Spleen (tissue), 11 donors: Measurements from ENCODE around the gene SMOC1. TPM values are rescaled to one million over a fixed set of nuclear protein-coding genes. Genes with fewer than 3 reads are reported as not detected.

Source experiments
- DNase-seq: peaks from one replicate; pipeline ENCODE4 v3.0.0-alpha.2; 2020
- H3K27ac ChIP-seq, 8 donors: fragments of 200-600 bp; sonication (generic) in 7 of 8; 1 replicate in 4 of 8; 2 replicates in 4 of 8; pipeline versions ENCODE4 v1.5.0 to v1.8.0; 2016 to 2021; ENCODE audit warnings: inconsistent platforms in 4 of 8, mild to moderate bottlenecking in 4 of 8, moderate library complexity in 1 of 8
- H3K27me3 ChIP-seq, 7 donors: fragments of 200-600 bp; sonication (generic) in 6 of 7; replicated peaks in 1 of 7; 1 replicate in 4 of 7; 2 replicates in 3 of 7; pipeline versions ENCODE4 v1.5.0 to v1.8.0; 2016 to 2021; ENCODE audit warnings: inconsistent platforms in 3 of 7, mild to moderate bottlenecking in 1 of 7
- H3K36me3 ChIP-seq, 6 donors: fragments of 200-600 bp; sonication (generic) in 5 of 6; 1 replicate in 4 of 6; 2 replicates in 2 of 6; pipeline versions ENCODE4 v1.5.0 to v1.8.0; 2016 to 2021; ENCODE audit warnings: inconsistent platforms in 2 of 6
- H3K4me1 ChIP-seq, 6 donors: fragments of 200-600 bp; sonication (generic) in 5 of 6; 1 replicate in 3 of 6; 2 replicates in 3 of 6; pipeline versions ENCODE4 v1.5.0 to v1.8.0; 2016 to 2021; ENCODE audit warnings: inconsistent platforms in 3 of 6
- H3K4me3 ChIP-seq, 8 donors: fragments of 200-600 bp; sonication (generic) in 7 of 8; 1 replicate in 4 of 8; 2 replicates in 4 of 8; pipeline versions ENCODE4 v1.5.0 to v1.8.0; 2016 to 2021; ENCODE audit warnings: inconsistent platforms in 4 of 8, mild to moderate bottlenecking in 4 of 8, moderate library complexity in 2 of 8
- H3K9me3 ChIP-seq, 8 donors: fragments of 200-600 bp; sonication (generic) in 7 of 8; 1 replicate in 4 of 8; 2 replicates in 4 of 8; pipeline versions ENCODE4 v1.5.0 to v1.8.0; 2016 to 2021; ENCODE audit warnings: inconsistent platforms in 4 of 8
- CTCF ChIP-seq, 11 experiments: fragments of 200-600 bp in 7 of 11; fragments of 450-650 bp in 4 of 11; sonication (generic) in 4 of 11; IDR thresholded peaks in 8 of 11; conservative IDR thresholded peaks in 3 of 11; 1 replicate in 7 of 11; 2 replicates in 4 of 11; pipeline versions ENCODE4 v1.4.0 to v1.8.0; 2016 to 2021; ENCODE audit warnings: antibody characterized with exemption in 11 of 11, inconsistent platforms in 4 of 11, mild to moderate bottlenecking in 1 of 11
- POLR2A ChIP-seq, 3 donors: fragments of 450-650 bp; IDR thresholded peaks; one replicate each; pipeline ENCODE4 v1.5.1; 2017; ENCODE audit warnings: antibody characterized with exemption in 3 of 3, mild to moderate bottlenecking in 1 of 3
- POLR2AphosphoS5 ChIP-seq, 3 donors: sonication (generic); formaldehyde crosslinking; IDR thresholded peaks; one replicate each; pipeline ENCODE4 v1.5.1; 2017; ENCODE audit warnings: antibody characterized with exemption in 3 of 3
- WGBS, 5 donors: extraction: QIAGEN DNeasy Blood & Tissue Kit in 3 of 5; methylation state at CpG; one replicate each; pipeline versions ENCODE4 v1.1.5 to v1.1.7; 2013 to 2018; 5-methylcytosine and 5-hydroxymethylcytosine counted together
- intact Hi-C: fragments of 100-400 bp; cut with DNase I; formaldehyde crosslinking; loops from one replicate; pipeline ENCODE4 v1.15.0; 2023; ENCODE audit warnings: low total_unique reads
- polyA plus RNA-seq, 3 donors: library from polyadenylated mRNA; stranded (reverse); fragments of 200-250 nt; gene quantifications; one replicate each; pipeline ENCODE4 v1.2.1, GENCODE V29; 2013
- total RNA-seq, 7 donors: library from RNA; depleted of rRNA in 3 of 7; stranded (reverse); fragments of >200 nt in 3 of 7; fragmentation: NEBNext Ultra II Directional in 4 of 7; extraction: Animal tissue kit (Norgen Biotek cat#: 25700) in 4 of 7; gene quantifications; one replicate each; pipeline versions ENCODE4 v1.1.0 to v1.2.1, GENCODE V29; 2016 to 2021
- donor health status: healthy with polysubstance abuse.
- donor health status: DM: no; HTN: no; CAD: no; lungs with moderate emphysema.
- donor health status: DM: no; HTN: no; CAD: no.
- donor health status: Bipolar disorder and iron deficiency.
- donor health status: healthy.
- donor health status: DM: no; HTN: no; CAD: no.
- donor health status: DM: yes; HTN: yes; CAD: no.

The SMOC1 gene
- total and polyA plus RNA-seq, 10 donors, result 6.1 to 108 (median 29.6) TPM

GRCh38 chr14:69979882-69980281 is 100.7 kb downstream of the SMOC1 start:
- H3K27me3 ChIP-seq, result peaks cover 0 to 11% (median 0%) of the 10 kb centered on the region in 7 donors
- no peak for DNase-seq
- no peak overlapping the region for H3K4me3 ChIP-seq
- H3K27ac ChIP-seq, result no peak overlapping the region
- no peaks in the 10 kb centered on the region for H3K9me3 ChIP-seq
- WGBS, 5 donors, result 72 to 88% (median 80%) methylated on average over 1 of the region's 1 CpG
- intact Hi-C loops, result no loop called here
- TF ChIP-seq POLR2A (IDR thresholded peaks at IDR 0.05) (no peak), POLR2AphosphoS5 (IDR thresholded peaks at IDR 0.05) (no peak), CTCF (IDR thresholded peaks at IDR 0.05 in 8 of 11, conservative IDR thresholded peaks at IDR 0.05 in 3 of 11) (no peak)
- H3K4me1 ChIP-seq, result no peaks in the 10 kb centered on the region
- peaks cover 0 to 3% (median 0%) of the 10 kb centered on the region in 6 donors for H3K36me3 ChIP-seq

GRCh38 chr14:69980457-69981425 is 101.5 kb downstream of the SMOC1 start:
- 72 to 81% (median 78%) methylated on average over 13 to 15 of the region's 15 CpGs for whole genome bisulfite sequencing, 5 donors

GRCh38 chr14:69982220-69982839 is 103.1 kb downstream of the SMOC1 start:
- 51 to 64% (median 59%) methylated on average over 6 of the region's 6 CpGs for WGBS, 5 donors
- Histone ChIP-seq H3K27me3 (peaks cover 0 to 11% (median 0%) of the 10 kb centered on the region in 7 donors), H3K4me3 (no peak overlapping the region), H3K36me3 (peaks cover 0 to 3% (median 0%) of the 10 kb centered on the region in 6 donors), H3K4me1 (no peaks in the 10 kb centered on the region), H3K9me3 (no peaks in the 10 kb centered on the region), H3K27ac (no peak overlapping the region)
- DNase-seq, result no peak
- intact Hi-C loops, result no loop called here
- no peak for TF ChIP-seq POLR2A (IDR thresholded peaks at IDR 0.05)
- TF ChIP-seq CTCF (IDR thresholded peaks at IDR 0.05 in 8 of 11, conservative IDR thresholded peaks at IDR 0.05 in 3 of 11), result no peak
- TF ChIP-seq POLR2AphosphoS5 (IDR thresholded peaks at IDR 0.05), result no peak

More at GRCh38 chr14:69980457-69981425, 101.5 kb downstream of the SMOC1 start:
- TF ChIP-seq POLR2A (IDR thresholded peaks at IDR 0.05), result no peak
- no peak for TF ChIP-seq CTCF (IDR thresholded peaks at IDR 0.05 in 8 of 11, conservative IDR thresholded peaks at IDR 0.05 in 3 of 11)
- TF ChIP-seq POLR2AphosphoS5 (IDR thresholded peaks at IDR 0.05), result no peak
- H3K36me3 ChIP-seq, result peaks cover 0 to 3% (median 0%) of the 10 kb centered on the region in 6 donors
- no peak overlapping the region for H3K4me3 ChIP-seq
- no peak overlapping the region for H3K27ac ChIP-seq
- intact Hi-C loops, result no loop called here
- H3K27me3 ChIP-seq, result peaks cover 0 to 11% (median 0%) of the 10 kb centered on the region in 7 donors
- DNase-seq, result no peak
- no peaks in the 10 kb centered on the region for H3K4me1 ChIP-seq
- no peaks in the 10 kb centered on the region for H3K9me3 ChIP-seq

- peaks cover 0 to 3% (median 0%) of the 10 kb centered on the region in 6 donors for H3K36me3 ChIP-seq
- no peaks in the 10 kb centered on the region for H3K4me1 ChIP-seq
- H3K9me3 ChIP-seq, result no peaks in the 10 kb centered on the region
- TF ChIP-seq POLR2AphosphoS5 (IDR thresholded peaks at IDR 0.05) (no peak), POLR2A (IDR thresholded peaks at IDR 0.05) (no peak), CTCF (IDR thresholded peaks at IDR 0.05 in 8 of 11, conservative IDR thresholded peaks at IDR 0.05 in 3 of 11) (no peak)
- H3K4me3 ChIP-seq, result no peak overlapping the region
- no peak for DNase-seq
- intact Hi-C loops, result no loop called here
- 87 to 95% (median 90%) methylated on average over 7 of the region's 7 CpGs for WGBS, 5 donors
- H3K27ac ChIP-seq, result no peak overlapping the region
- H3K27me3 ChIP-seq, result peaks cover 0 to 11% (median 0%) of the 10 kb centered on the region in 7 donors
Measured at GRCh38 chr14:69982886-69983285, 103.7 kb downstream of the SMOC1 start.
